Heart right ventricle (tissue), 16 donors: ENCODE data around the gene ROBO1. TPM values are rescaled to one million over a fixed set of nuclear protein-coding genes. Genes with fewer than 3 reads are reported as not detected.
A peak's percentile ranks its signal among the peaks of the same experiment; 100 is the strongest.

ENCODE experiments used
- ATAC-seq, 8 donors: fragments of 200-7000 bp; cut with Tn5 transposase; one replicate each; pipeline ENCODE4 v1.9.1; 2020; ENCODE audit warnings: mild to moderate bottlenecking in 8 of 8, moderate library complexity in 8 of 8, moderate number of reproducible peaks in 1 of 8
- DNase-seq, 2 donors: peaks; one replicate each; pipeline ENCODE4 v3.0.0-alpha.2; 2020
- H3K27ac ChIP-seq, 10 donors: fragments of 200-600 bp; sonication (generic) in 2 of 10; one replicate each; pipeline versions ENCODE4 v1.5.0 to v1.8.0; 2020 to 2022; ENCODE audit warnings: mild to moderate bottlenecking in 3 of 10
- H3K27me3 ChIP-seq, 7 donors: fragments of 200-600 bp; one replicate each; pipeline ENCODE4 v1.8.0; 2021 to 2022; ENCODE audit warnings: mild to moderate bottlenecking in 2 of 7
- H3K36me3 ChIP-seq, 9 donors: fragments of 200-600 bp; sonication (generic) in 1 of 9; one replicate each; pipeline versions ENCODE4 v1.5.0 to v1.8.0; 2020 to 2022; ENCODE audit warnings: mild to moderate bottlenecking in 2 of 9
- H3K4me1 ChIP-seq, 9 donors: fragments of 200-600 bp; sonication (generic) in 1 of 9; one replicate each; pipeline versions ENCODE4 v1.5.0 to v1.8.0; 2020 to 2022; ENCODE audit warnings: mild to moderate bottlenecking in 4 of 9
- H3K4me3 ChIP-seq, 10 donors: fragments of 200-600 bp; sonication (generic) in 2 of 10; one replicate each; pipeline versions ENCODE4 v1.5.0 to v1.8.0; 2020 to 2022; ENCODE audit warnings: mild to moderate bottlenecking in 7 of 10, moderate library complexity in 2 of 10
- H3K9me3 ChIP-seq, 11 donors: fragments of 200-600 bp in 10 of 11; sonication (generic) in 2 of 11; one replicate each; pipeline versions ENCODE4 v1.5.0 to v1.8.0; 2013 to 2022; ENCODE audit warnings: mild to moderate bottlenecking in 2 of 11, control low read depth in 1 of 11, moderate library complexity in 1 of 11
- WGBS, 2 donors: extraction: QIAGEN DNeasy Blood & Tissue Kit; methylation state at CpG; one replicate each; pipeline ENCODE4 v1.1.7; 2013; ENCODE audit warnings: inconsistent platforms in 1 of 2; 5-methylcytosine and 5-hydroxymethylcytosine counted together
- intact Hi-C, 10 donors: fragments of 100-400 bp; cut with DNase I; formaldehyde crosslinking; loops; one replicate each; pipeline versions ENCODE4 v1.11.1 to v1.14.2; 2022
- polyA plus RNA-seq, 2 donors: library from polyadenylated mRNA; stranded (reverse); fragments of 200-250 nt; gene quantifications; one replicate each; pipeline ENCODE4 v1.2.3, GENCODE V29; 2013
- total RNA-seq, 10 donors: library from RNA; stranded (reverse); fragmentation: NEBNext Ultra II Directional in 3 of 10; extraction: Animal tissue kit (Norgen Biotek cat#: 25700) in 3 of 10; gene quantifications; one replicate each; pipeline versions ENCODE4 v1.2.1 to v1.2.4, GENCODE V29; 2021 to 2023
- TF ChIP-seq, protein P1 (sequence below), 9 donors: fragments of 200-600 bp; sonication (generic) in 2 of 9; IDR thresholded peaks; one replicate each; pipeline versions ENCODE4 v1.5.0 to v1.8.0; 2021 to 2022; ENCODE audit warnings: antibody characterized with exemption in 9 of 9, mild to moderate bottlenecking in 5 of 9, moderate library complexity in 1 of 9
- donor health status: Arrhythmogenic right ventricular cardiomyopathy.
- donor health status: ischemic (EF 13 %, LVEDD 7.1; RV severe dilation, severe dysfunction).
- donor health status: healthy with polysubstance abuse.
- donor health status: DM: no; HTN: yes; CAD: no.
- donor health status: DM: no; HTN: no; CAD: no.
- donor health status: ischemic (EF 25% LVEDD 6.9; RV normal size, moderate dysfunction).
- donor health status: ischemic (EF 25% LVEDD 5.7; RV mildly dilated, moderate dysfunction).
- donor health status: healthy.
- donor health status: DM: yes; HTN: yes; CAD: no.
- donor health status: Ischemic cardiomyopathy.
- donor health status: ischemic (EF 35%, LVEDD 5.7; RV mildly dilated, moderate dysfunction).
- donor health status: nonischemic (EF 11% LVEDD 7.7; RV severe dilation, severe dysfunction).
- donor health status: DM: yes; HTN: yes; CAD: no.
- donor health status: PGD.
- donor health status: ischemic (EF 29% LVEDD 5.4; RV normal size, mild dysfunction).
- donor health status: nonischemic (EF 23%, LVEDD 6.1; RV moderate dilation, normal function).

ROBO1 gene
- total and polyA plus RNA-seq, 12 donors: 2.8 to 13.9 (median 5.6) TPM

DNA sequence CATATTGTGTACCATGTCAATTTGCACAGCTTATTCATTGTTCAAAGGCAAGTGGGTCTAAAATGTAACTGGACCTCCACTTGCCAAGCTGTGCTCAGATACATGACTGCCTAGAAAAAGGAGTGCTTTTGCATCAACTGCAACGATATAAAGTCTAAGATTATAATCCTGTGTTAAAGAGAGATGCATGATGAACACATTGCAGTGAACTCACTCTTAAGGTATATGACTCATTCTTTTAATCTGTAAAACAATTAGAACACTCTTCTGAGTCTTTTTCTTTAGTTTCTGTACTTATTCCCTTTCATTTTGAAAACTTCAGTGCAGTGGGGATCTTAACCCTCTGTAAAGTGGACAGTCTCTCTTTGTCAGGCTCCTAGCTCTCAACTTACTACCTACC is 982.8 kb downstream of the ROBO1 start:
- ATAC-seq (no peak), DNase-seq (no peak)
- Histone ChIP-seq H3K36me3 (no peaks in the 10 kb centered on the region), H3K27ac (no peak overlapping the region), H3K4me3 (no peak overlapping the region), H3K27me3 (no peaks in the 10 kb centered on the region), H3K9me3 (peaks cover 0 to 4% (median 0%) of the 10 kb centered on the region in 11 donors), H3K4me1 (no peaks in the 10 kb centered on the region)
- TF ChIP-seq, protein P1, sequence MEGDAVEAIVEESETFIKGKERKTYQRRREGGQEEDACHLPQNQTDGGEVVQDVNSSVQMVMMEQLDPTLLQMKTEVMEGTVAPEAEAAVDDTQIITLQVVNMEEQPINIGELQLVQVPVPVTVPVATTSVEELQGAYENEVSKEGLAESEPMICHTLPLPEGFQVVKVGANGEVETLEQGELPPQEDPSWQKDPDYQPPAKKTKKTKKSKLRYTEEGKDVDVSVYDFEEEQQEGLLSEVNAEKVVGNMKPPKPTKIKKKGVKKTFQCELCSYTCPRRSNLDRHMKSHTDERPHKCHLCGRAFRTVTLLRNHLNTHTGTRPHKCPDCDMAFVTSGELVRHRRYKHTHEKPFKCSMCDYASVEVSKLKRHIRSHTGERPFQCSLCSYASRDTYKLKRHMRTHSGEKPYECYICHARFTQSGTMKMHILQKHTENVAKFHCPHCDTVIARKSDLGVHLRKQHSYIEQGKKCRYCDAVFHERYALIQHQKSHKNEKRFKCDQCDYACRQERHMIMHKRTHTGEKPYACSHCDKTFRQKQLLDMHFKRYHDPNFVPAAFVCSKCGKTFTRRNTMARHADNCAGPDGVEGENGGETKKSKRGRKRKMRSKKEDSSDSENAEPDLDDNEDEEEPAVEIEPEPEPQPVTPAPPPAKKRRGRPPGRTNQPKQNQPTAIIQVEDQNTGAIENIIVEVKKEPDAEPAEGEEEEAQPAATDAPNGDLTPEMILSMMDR (IDR thresholded peaks at IDR 0.05): no peak
- 80 to 84% methylated on average over 1 of the region's 1 CpG for WGBS, 2 donors
- intact Hi-C loops: no loop called here

DNA sequence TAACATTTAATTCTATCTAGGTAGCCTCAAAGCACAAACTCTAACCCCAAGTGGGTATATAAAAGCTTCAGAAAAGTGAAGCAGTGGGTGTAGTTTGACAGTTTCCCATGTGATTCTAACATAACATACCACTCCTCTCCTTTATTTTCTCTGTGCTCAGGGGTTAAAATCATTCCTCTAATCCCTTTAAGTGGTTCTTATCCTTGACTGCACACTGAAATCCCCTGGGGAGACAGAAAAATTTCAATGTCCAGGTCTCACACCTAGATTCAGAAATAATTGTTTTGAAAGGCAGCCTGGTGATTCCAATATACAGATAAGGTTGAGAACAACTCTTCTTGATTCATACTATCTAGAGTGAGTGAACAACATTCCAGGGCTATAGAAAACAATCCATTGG is 986.4 kb downstream of the ROBO1 start:
- TF ChIP-seq, protein P1 (IDR thresholded peaks at IDR 0.05): no peak
- Histone ChIP-seq H3K4me3 (no peak overlapping the region), H3K27ac (no peak overlapping the region), H3K36me3 (no peaks in the 10 kb centered on the region), H3K9me3 (peaks cover 0 to 17% (median 0%) of the 10 kb centered on the region in 11 donors), H3K27me3 (no peaks in the 10 kb centered on the region), H3K4me1 (no peaks in the 10 kb centered on the region)
- ATAC-seq (no peak), DNase-seq (no peak)
- intact Hi-C loops: no loop called here

DNA sequence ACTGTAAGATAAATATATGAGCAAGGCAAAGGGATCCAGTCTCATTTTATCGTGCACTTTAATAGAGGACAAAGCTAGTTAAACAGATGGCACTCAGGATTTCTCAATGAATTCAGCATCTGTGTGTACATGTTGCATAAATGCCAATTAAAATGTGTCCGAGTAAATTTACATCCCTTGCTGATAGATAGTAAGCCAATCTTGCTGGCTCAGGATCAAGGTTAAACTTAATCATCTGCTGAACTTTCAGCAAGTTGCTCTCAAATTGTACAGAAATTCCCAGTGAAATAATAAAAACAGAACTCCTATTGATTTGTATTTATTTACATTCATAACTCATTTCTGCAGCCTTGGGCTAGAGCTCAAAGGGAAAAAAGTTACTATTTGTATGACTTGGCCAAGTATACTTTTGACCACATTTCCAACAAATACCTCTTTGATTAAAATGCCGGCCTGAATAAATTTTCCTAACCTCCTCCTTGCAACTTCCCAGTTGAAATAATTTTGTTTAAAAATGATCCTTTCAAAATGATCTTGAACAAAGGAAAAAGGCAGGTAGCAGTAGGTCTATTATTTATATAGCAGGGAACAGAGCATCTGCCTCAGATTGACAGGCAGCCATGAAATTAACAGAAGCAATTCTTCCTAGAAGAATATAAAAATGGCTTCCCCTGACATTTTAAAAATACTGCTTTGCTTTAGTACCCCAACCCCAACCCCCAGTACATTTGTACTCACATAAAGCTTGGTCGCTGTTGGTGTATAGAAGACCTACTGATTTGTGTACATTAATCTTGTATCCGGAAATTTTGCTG is 1001.9 kb downstream of the ROBO1 start:
- peak overlapping the region in 1 of 10 donors; percentile 12 for H3K27ac ChIP-seq
- no peak for DNase-seq
- 65 to 69% methylated on average over 5 of the region's 5 CpGs for WGBS, 2 donors
- no peak for ATAC-seq
- H3K36me3 ChIP-seq: no peaks in the 10 kb centered on the region
- TF ChIP-seq, protein P1 (IDR thresholded peaks at IDR 0.05): no peak
- peaks cover 0 to 4% (median 0%) of the 10 kb centered on the region in 9 donors for H3K4me1 ChIP-seq
- peaks cover 0 to 9% (median 0%) of the 10 kb centered on the region in 11 donors for H3K9me3 ChIP-seq
- H3K27me3 ChIP-seq: no peaks in the 10 kb centered on the region
- no peak overlapping the region for H3K4me3 ChIP-seq
- intact Hi-C loops: no loop called here

DNA sequence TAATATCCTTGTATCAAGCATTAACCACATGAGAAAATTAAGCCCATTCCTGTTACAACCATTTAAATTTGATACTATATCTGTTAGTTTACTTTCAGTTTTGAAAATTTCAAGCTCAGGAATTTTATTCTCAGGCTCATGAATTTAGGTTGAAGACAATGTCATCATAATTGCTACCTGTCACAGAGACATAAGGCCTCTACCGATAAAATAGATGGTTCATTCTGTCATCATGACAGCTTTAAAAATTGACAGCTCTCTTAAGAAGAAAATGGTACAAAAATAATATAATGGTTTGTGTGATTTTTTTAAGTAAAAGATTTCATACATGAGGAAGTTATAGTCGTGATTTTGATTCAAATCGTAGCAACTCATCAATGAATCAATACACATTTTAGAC is 1003.2 kb downstream of the ROBO1 start:
- WGBS, 2 donors: 87% methylated on average over 3 of the region's 3 CpGs

More for the DNA sequence above, 1003.2 kb downstream of the ROBO1 start:
- ATAC-seq: no peak
- no peaks in the 10 kb centered on the region for H3K36me3 ChIP-seq
- H3K4me1 ChIP-seq: peaks cover 0 to 4% (median 0%) of the 10 kb centered on the region in 9 donors
- no peak for DNase-seq
- TF ChIP-seq, protein P1 (IDR thresholded peaks at IDR 0.05): no peak
- intact Hi-C loops: no loop called here
- no peak overlapping the region for H3K4me3 ChIP-seq
- H3K27me3 ChIP-seq: no peaks in the 10 kb centered on the region
- H3K9me3 ChIP-seq: peaks cover 0 to 9% (median 0%) of the 10 kb centered on the region in 11 donors
- peak overlapping the region in 1 of 10 donors; percentile 11 for H3K27ac ChIP-seq
